K562 (cell line): ENCODE results near the gene PLA2G4F.

Experiments
- ATF3 ChIP-seq, 2 experiments: fragments of 450-650 bp in 1 of 2; sonication (generic) in 1 of 2; formaldehyde crosslinking in 1 of 2; IDR thresholded peaks in 1 of 2; conservative IDR thresholded peaks in 1 of 2; 2 replicates each; pipeline versions ENCODE4 v1.6.1 to v1.8.1; 2016 to 2023; ENCODE audit warnings: mild to moderate bottlenecking in 2 of 2, moderate library complexity in 2 of 2, inconsistent platforms in 1 of 2, missing genetic modification reagents in 1 of 2
- ATF7 ChIP-seq: fragments of 450-650 bp; IDR thresholded peaks from 2 replicates; pipeline ENCODE4 v1.7.1; 2014; ENCODE audit warnings: mild to moderate bottlenecking, moderate library complexity
- CLOCK ChIP-seq: fragments of 250-450 bp; sonication (Bioruptor Pico); IDR thresholded peaks from 2 replicates; pipeline ENCODE4 v1.4.0; 2020; ENCODE audit warnings: mild to moderate bottlenecking, moderate library complexity, borderline replicate concordance
- EHMT2 ChIP-seq: fragments of 450-650 bp; IDR thresholded peaks from 2 replicates; pipeline ENCODE4 v1.6.1; 2018; ENCODE audit warnings: antibody characterized with exemption
- EZH2 ChIP-seq: IDR thresholded peaks from 2 replicates; pipeline ENCODE4 v1.6.1; 2012; ENCODE audit warnings: low read depth, mild to moderate bottlenecking, inconsistent platforms, low read length, borderline replicate concordance
- NR1H2 ChIP-seq: sonication (generic); formaldehyde crosslinking; IDR thresholded peaks from 2 replicates; pipeline ENCODE4 v1.4.0; 2020; ENCODE audit warnings: mild to moderate bottlenecking, missing genetic modification reagents
- POLR2A ChIP-seq: fragments of 450-650 bp; conservative IDR thresholded peaks from 2 replicates; pipeline ENCODE4 v1.6.1; 2016
- RHOXF2B ChIP-seq: fragments of 250-450 bp; sonication (Bioruptor Pico); conservative IDR thresholded peaks from 2 replicates; pipeline ENCODE4 v1.5.1; 2021
- SETDB1 ChIP-seq: IDR thresholded peaks from one replicate; pipeline ENCODE4 v1.6.1; 2012; ENCODE audit warnings: low read length, control low read depth, inconsistent platforms
- TBP ChIP-seq: optimal IDR thresholded peaks from 2 replicates; pipeline ENCODE3; 2011; ENCODE audit warnings: low read depth, low read length, improper control_type of control experiment
- ZBED1 ChIP-seq: IDR thresholded peaks from 2 replicates; pipeline ENCODE4 v1.6.1; 2014
- ZNF318 ChIP-seq, 2 experiments: fragments of 450-650 bp; IDR thresholded peaks; 2 replicates each; pipeline ENCODE4 v1.6.1; 2016; ENCODE audit warnings: mild to moderate bottlenecking in 2 of 2, borderline replicate concordance in 1 of 2, low read depth in 1 of 2, moderate library complexity in 1 of 2
- TF ChIP-seq, protein P1 (sequence below), 3 experiments: IDR thresholded peaks in 2 of 3; conservative IDR thresholded peaks in 1 of 3; 2 replicates each; pipeline ENCODE4 v1.5.1; 2011 to 2012; ENCODE audit warnings: low read length in 3 of 3, mild to moderate bottlenecking in 3 of 3, control low read depth in 2 of 3, improper control_type of control experiment in 1 of 3, inconsistent platforms in 1 of 3, low read depth in 1 of 3, mixed read lengths in 1 of 3, moderate library complexity in 1 of 3; ENCODE audit not compliant: insufficient read depth in 2 of 3
- TF ChIP-seq, protein P2 (sequence below), 2 experiments: fragments of 200-800 bp in 1 of 2; sonication (Bioruptor generic) in 1 of 2; sonication (generic) in 1 of 2; formaldehyde crosslinking in 1 of 2; IDR thresholded peaks in 1 of 2; conservative IDR thresholded peaks in 1 of 2; 2 replicates each; pipeline versions ENCODE4 v1.5.0 to v1.6.1; 2016 to 2020; ENCODE audit warnings: missing compliant biosample characterization in 1 of 2, missing genetic modification characterization in 1 of 2, missing genetic modification reagents in 1 of 2

DNA sequence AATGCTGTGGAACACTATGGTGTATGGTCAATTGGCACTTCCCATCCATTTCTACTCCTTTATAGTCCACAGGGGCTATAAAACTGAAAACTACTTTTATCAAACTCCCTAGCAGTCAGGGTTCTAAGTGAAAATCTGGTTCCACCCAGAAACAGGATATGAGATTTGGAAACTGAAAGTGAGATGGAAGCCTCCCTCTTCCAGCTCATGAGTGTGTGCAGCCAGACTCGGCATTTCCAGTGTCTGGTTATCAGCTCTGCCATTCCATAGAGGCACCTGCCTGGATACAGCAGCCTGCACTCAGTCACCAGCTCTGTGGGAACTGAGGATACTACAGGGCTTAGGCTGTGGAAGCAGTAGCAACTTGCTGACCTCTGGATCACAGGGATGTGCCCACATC lies 14.7 kb upstream of the PLA2G4F start:
- TF ChIP-seq RHOXF2B (no peak), SETDB1 (no peak), ZBED1 (no peak), ZNF318 (IDR thresholded peaks at IDR 0.05; ENCODE audit: borderline replicate concordance in 1 of 2, low read depth in 1 of 2) (no peak), TBP (no peak), POLR2A (no peak), EHMT2 (no peak), EZH2 (no peak), ATF3 (IDR thresholded peaks at IDR 0.05) (no peak), ATF3 (CRISPR knock-in tag; conservative IDR thresholded peaks at IDR 0.05) (no peak), ATF7 (no peak), NR1H2 (no peak), CLOCK (CRISPR knock-in tag) (no peak)
- TF ChIP-seq, protein P1, sequence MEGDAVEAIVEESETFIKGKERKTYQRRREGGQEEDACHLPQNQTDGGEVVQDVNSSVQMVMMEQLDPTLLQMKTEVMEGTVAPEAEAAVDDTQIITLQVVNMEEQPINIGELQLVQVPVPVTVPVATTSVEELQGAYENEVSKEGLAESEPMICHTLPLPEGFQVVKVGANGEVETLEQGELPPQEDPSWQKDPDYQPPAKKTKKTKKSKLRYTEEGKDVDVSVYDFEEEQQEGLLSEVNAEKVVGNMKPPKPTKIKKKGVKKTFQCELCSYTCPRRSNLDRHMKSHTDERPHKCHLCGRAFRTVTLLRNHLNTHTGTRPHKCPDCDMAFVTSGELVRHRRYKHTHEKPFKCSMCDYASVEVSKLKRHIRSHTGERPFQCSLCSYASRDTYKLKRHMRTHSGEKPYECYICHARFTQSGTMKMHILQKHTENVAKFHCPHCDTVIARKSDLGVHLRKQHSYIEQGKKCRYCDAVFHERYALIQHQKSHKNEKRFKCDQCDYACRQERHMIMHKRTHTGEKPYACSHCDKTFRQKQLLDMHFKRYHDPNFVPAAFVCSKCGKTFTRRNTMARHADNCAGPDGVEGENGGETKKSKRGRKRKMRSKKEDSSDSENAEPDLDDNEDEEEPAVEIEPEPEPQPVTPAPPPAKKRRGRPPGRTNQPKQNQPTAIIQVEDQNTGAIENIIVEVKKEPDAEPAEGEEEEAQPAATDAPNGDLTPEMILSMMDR (IDR thresholded peaks at IDR 0.05 in 2 of 3, conservative IDR thresholded peaks at IDR 0.05 in 1 of 3; ENCODE audit: insufficient read depth in 2 of 3, low read depth in 1 of 3, low read length in 3 of 3): no peak
- TF ChIP-seq, protein P2, sequence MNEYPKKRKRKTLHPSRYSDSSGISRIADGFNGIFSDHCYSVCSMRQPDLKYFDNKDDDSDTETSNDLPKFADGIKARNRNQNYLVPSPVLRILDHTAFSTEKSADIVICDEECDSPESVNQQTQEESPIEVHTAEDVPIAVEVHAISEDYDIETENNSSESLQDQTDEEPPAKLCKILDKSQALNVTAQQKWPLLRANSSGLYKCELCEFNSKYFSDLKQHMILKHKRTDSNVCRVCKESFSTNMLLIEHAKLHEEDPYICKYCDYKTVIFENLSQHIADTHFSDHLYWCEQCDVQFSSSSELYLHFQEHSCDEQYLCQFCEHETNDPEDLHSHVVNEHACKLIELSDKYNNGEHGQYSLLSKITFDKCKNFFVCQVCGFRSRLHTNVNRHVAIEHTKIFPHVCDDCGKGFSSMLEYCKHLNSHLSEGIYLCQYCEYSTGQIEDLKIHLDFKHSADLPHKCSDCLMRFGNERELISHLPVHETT (CRISPR knock-in tag; conservative IDR thresholded peaks at IDR 0.05 in 1 of 2, IDR thresholded peaks at IDR 0.05 in 1 of 2): no peak
